HG02642 (cell line): ENCODE results near the gene PCDH18.

Experiments used
- ATAC-seq: cut with Tn5 transposase; IDR thresholded peaks from one replicate; pipeline ENCODE4 v1.9.1; 2021; ENCODE audit warnings: mild to moderate bottlenecking; ENCODE audit not compliant: unreplicated experiment, poor library complexity

Gene PCDH18

GRCh38 chr4:137471461-137471860 is 60.8 kb downstream of the PCDH18 start:
- no peak for ATAC-seq

DNA sequence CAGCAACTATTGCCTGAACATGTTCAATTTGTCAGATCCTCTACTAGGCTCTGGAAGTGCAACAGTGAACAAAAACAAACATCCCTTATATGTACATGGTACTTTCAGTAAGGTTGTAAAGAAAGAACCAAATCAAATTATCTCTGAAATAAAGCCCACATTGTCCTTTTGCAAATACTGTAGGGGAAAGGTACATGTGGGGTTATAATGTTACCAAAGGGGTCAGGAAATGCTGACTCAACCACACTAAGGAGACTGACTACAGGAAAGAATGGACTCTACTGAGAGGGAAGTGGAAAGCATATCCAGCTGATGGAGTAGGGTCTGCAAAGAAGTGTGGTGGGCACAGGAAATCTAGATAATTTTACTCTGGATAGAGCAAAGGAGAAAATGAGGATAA is 61.5 kb downstream of the PCDH18 start:
- ATAC-seq = no peak
